Hindlimb muscle (tissue), 1 donor: ENCODE results near the gene FTCDNL1. TPM values are rescaled to one million over a fixed set of nuclear protein-coding genes. Genes with fewer than 3 reads are reported as not detected.

ENCODE experiments used
- DNase-seq: peaks from one replicate; pipeline ENCODE4 v3.0.0-alpha.2; 2013
- polyA plus RNA-seq: library from polyadenylated mRNA; unstranded; fragments of 120-200 nt; gene quantifications from one replicate; pipeline ENCODE4 v1.2.1, GENCODE V29; 2013; ENCODE audit not compliant: insufficient read length

The FTCDNL1 gene
- polyA plus RNA-seq, 1 donor, result 2.0 TPM

DNA sequence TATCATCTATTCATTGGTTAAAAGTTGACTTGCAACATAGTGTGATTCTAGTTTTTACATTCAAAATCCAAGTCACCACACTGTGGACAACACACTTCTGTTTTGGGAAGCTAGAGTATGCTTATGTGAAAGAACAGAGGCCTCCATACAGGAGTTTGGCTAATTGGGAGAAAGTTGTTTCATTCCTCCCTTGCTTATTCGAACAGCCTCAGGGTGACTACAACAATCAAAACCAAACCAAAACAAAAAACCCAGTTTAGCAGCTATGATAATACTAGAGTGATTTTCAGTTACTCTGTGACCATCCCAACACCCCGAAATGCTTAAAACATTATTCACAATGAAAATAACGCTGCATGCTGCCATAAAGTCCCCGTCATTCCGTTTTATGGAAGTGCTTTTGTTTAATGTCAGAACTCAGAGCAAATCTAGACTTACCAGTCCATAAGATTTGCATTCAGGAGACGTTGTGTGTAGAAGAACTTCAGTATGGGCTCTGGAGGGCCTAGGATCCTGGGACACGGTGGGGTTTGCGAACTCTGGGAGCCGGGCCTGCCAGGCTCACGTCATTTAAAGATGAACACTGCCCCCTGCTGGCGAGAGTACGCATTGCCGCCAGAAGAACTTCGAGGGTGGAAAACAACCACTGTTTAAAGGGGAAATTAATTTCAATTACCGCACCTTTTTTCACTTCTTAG, 111.4 kb downstream of the FTCDNL1 start:
- peak; percentile 56 for DNase-seq

DNA sequence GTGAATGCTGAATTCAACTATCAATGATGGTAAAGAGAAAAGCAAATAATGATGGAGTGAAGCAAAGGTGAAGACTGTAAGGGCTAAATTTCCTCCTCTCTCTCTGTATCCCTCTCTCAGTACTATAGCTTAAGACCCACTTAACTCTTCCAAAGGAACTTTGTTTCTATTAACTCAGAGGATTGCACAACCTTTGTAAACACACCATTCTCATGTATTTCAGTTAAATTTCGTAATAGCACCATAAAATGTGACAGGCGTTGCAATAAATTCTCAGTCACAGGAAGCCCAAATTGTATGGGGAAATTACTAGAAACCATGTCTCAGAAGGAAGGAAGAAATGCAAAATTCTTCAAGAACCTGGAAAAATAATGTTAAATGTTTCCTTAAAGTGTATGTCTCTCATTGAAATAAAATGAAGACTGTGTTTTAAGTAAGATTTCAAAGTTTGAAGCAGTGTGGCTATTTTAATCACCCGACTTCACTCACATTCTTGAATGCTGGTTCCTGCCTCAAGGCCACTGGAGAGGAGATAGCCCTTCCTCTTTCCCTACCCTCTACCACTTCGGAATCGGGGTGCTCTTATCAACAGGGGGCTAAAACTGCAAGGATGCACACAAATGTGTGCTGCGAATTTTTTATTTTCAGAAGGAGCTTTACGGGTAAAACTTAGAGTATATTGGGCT, 112.1 kb downstream of the FTCDNL1 start:
- no peak for DNase-seq

DNA sequence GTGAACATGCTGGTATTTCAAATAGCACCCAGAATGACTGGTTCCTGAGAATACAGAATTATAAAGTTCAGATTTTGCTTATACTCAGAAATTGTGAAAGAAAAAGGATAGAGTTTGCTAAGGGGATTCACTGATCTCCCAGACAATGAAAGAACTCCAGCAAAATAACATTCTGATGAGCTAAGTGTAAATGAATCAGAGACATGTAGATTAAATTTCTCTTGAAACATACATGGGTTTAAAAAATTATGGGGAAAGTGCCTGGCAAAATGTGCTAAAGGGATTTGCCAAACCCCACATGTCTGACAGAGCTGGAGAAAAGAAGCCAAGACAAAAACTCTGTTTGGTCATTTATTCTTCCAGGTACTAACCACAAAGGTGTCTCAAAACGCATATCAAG, 116.3 kb downstream of the FTCDNL1 start:
- no peak for DNase-seq

DNA sequence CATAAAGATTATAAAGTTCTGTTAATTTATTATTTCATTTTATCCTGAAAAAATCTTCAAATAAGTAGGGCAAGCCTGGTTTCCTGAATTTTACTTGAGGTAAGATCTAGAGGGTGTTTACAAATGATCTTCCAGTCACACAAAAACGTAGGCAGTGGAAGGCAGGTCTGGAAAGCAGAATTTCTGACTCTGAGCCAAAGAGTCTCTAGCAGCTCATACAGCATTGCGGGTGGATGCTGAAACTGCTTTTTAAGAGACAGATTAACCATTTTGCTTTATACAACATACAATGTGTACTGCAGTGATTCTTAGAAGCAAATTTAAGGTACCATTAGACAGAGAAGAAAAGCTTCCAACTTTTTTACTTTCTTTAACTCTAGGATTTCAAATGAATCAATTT, 117.0 kb downstream of the FTCDNL1 start:
- DNase-seq, result no peak

DNA sequence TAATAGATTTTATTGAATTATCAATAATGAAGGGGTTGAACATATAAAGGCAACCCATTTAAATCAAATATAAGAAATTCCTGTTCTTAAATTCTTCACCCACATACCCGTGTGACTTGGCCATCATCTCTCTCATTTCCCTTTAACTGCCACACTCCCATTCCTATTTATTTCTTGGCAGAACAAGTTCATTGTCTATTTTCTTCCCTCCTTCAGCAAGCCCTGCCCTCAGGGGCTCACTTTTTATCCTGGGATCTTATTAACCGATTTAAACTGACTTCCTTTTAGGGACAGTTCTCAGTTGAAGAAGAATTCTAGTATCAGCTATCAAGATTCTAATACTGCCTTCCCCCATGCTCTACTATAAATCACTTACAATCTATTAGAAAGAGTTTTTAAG, 123.2 kb downstream of the FTCDNL1 start:
- no peak for DNase-seq

DNA sequence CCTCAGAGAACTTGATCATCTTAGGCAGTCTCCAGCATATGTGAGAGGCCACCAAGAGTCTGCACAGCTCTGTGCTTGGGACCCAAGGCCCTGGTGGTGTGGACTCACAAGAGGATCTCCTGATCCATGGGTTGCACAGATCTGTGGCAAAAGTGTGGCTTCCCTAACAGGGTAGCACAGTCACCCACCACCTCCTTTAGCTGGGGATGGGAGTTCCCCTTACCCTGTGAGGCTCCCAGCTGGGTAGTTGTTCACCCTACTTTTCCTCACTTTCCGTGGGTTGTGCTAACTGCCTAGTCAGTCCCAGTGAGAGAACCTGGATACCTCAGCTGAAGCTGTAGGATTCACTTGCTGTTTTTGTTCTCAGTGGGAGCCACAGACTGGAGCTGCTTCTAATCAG, 123.7 kb downstream of the FTCDNL1 start:
- DNase-seq, result no peak

DNA sequence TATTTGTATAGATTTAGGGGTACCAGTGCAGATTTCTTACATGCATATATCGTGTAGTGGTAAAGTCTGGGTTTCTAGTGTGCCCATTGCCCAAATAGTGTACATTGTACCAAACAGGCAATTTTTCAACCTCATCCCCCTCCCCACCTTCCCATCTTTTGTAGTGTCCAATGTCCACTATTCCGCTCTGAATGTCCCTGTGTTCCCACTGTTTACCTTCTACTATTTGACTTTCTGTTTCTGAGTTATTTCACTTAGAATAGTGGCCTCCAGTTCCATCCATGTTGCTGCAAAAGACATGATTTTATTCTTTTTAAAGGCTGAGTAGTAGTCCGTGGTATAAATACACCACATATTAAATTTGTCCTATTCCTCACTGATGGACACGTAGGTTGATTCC, 132.9 kb downstream of the FTCDNL1 start:
- no peak for DNase-seq

DNA sequence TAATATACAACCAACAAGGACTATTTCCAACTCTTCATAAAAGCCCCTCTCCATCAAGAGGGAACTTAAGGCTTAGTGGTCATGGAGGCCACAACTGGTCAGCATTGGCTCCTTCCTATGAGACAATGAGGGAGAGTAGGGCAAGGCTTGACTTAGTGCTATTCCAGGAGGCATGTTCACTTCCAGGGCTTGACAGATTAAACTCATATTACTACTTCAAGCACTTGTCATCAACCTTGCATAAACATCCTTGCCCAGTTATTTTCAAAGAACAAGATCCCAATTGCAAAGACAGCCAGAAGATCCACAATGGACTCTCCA, 133.4 kb downstream of the FTCDNL1 start:
- DNase-seq, result no peak

DNA sequence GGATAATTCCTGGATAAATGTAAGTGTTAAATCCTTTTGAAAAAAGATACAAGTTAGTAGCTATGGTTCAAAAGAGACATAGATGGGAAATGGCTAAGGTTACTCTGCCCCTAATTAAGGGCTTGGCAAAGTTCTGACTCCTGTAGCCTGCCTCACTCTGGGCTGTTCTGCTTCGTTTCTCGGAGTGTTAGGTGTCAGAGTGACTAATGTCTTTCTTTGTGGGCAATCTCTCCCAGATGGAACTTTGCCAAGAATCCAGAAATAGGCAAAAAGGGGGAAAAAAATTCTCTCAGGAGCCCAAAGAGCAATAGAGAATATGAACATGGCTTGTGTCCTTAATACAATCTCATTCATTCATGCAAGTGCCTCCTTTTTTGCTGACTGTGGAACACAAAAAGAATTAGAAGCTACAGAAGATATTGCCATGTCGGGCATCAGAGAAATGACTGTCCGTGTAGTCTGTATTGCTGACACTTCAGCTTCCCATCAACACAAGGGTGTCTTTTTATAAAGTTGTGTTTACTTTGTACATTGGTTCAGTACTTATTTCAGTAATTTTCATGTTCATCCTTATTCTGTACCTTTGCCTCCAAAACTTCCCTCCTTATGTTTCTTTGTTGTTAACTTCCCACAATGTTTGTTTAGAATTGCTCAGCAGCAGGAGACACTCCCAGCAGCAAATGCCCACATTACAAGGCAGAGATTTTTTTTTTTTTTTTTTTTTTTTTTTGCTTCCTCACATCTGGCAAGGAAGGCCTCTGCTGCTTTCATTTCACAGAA, 134.0 kb downstream of the FTCDNL1 start:
- DNase-seq, result no peak

DNA sequence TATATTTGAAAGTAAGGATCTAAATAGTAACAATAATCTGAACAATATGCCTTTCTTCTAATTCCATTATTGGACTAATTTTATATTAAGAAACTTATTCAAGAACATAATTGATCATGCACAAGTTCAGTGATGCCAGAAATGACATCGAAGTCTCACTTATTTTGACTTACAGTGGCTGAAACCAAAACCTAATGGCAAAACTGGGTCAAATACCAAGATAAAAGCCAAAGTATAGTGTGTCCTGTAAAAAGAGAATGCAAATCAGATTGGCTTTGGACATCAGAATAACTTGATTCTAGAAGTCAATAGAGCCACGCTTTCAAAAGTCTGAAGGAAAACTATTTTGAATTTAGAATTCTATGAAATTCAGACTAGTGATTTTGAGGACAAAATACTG, 137.2 kb downstream of the FTCDNL1 start:
- no peak for DNase-seq

DNA sequence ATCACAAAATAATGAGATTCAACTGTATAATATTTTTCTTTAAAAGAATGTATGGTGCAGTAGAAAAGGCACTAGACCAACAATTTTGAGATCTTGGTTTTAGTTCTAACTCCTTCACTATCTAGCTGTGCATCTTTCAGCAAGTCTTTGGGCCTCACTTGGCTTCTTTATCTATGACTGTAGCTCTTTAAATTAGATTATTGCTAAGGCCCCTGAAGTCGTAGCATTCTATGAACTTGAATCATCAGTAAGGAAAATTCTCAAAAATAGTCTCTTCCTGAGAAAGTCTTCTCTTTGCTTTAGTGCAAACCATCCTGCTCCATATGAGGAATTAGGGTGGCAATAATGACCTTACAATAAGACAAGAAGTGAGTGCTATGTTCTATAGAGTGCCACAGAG, 140.4 kb downstream of the FTCDNL1 start:
- no peak for DNase-seq

Other genes starting within 250 kb of the FTCDNL1 start
- gene C2orf69, start 60.1 kb upstream of the FTCDNL1 start, polyA plus RNA-seq, result 10.2 TPM
- gene TYW5, start 104.3 kb upstream of the FTCDNL1 start, polyA plus RNA-seq, result 8.1 TPM
- 20.1 TPM for gene MAIP1, start 104.4 kb upstream of the FTCDNL1 start, polyA plus RNA-seq